Measurements from ENCODE around the gene GCK.

GCK gene

GRCh38 chr7:44189286-44189992 is at the start of gene GCK:
GCK (minus strand) TSS chr7:44189439; CDS start chr7:44188953, 486 bp downstream.
- in situ Hi-C loops (cut with HindIII; ENCODE audit: low sequenced_read_pairs): no loop called here
- DNase-seq (ENCODE audit: low read depth, low spot score): no peak
- TF ChIP-seq CTCF (IDR thresholded peaks at IDR 0.05; ENCODE audit: low read depth, low read length): no peak

GRCh38 chr7:44238116-44238695 is 49.0 kb upstream of the GCK start:
- in situ Hi-C loops (cut with HindIII; ENCODE audit: low sequenced_read_pairs): no loop called here
- DNase-seq (ENCODE audit: low read depth, low spot score): no peak
- TF ChIP-seq CTCF (IDR thresholded peaks at IDR 0.05; ENCODE audit: low read depth, low read length): no peak
- H3K4me3 ChIP-seq (ENCODE audit: low read depth, low read length): no peak overlapping the region

More at GRCh38 chr7:44189286-44189992, at the start of gene GCK:
- no peak within 1 kb of the TSS for H3K4me3 ChIP-seq (ENCODE audit: low read depth, low read length)

- no peak for DNase-seq (ENCODE audit: low read depth, low spot score)
- H3K4me3 ChIP-seq (ENCODE audit: low read depth, low read length): no peak overlapping the region
- in situ Hi-C loops (cut with HindIII; ENCODE audit: low sequenced_read_pairs): no loop called here
- no peak for TF ChIP-seq CTCF (IDR thresholded peaks at IDR 0.05; ENCODE audit: low read depth, low read length)
Observed at GRCh38 chr7:44237696-44238095, 48.5 kb upstream of the GCK start.

GRCh38 chr7:44236333-44236728 is 47.1 kb upstream of the GCK start:
- in situ Hi-C loops (cut with HindIII; ENCODE audit: low sequenced_read_pairs): no loop called here
- DNase-seq (ENCODE audit: low read depth, low spot score): no peak
- TF ChIP-seq CTCF (IDR thresholded peaks at IDR 0.05; ENCODE audit: low read depth, low read length): no peak
- no peak overlapping the region for H3K4me3 ChIP-seq (ENCODE audit: low read depth, low read length)

GRCh38 chr7:44235582-44236332 is 46.5 kb upstream of the GCK start:
- in situ Hi-C loops (cut with HindIII; ENCODE audit: low sequenced_read_pairs): no loop called here
- DNase-seq (ENCODE audit: low read depth, low spot score): no peak
- H3K4me3 ChIP-seq (ENCODE audit: low read depth, low read length): no peak overlapping the region
- TF ChIP-seq CTCF (IDR thresholded peaks at IDR 0.05; ENCODE audit: low read depth, low read length): no peak

- no peak overlapping the region for H3K4me3 ChIP-seq (ENCODE audit: low read depth, low read length)
- in situ Hi-C loops (cut with HindIII; ENCODE audit: low sequenced_read_pairs): no loop called here
- TF ChIP-seq CTCF (IDR thresholded peaks at IDR 0.05; ENCODE audit: low read depth, low read length): no peak
- no peak for DNase-seq (ENCODE audit: low read depth, low spot score)
Observed at GRCh38 chr7:44235066-44235465, 45.8 kb upstream of the GCK start.
